Upper lobe of left lung (tissue), 4 donors: ENCODE data around the gene PTPRM.

ENCODE experiments used
- CTCF ChIP-seq, 6 experiments: fragments of 450-650 bp in 4 of 6; fragments of 200-600 bp in 2 of 6; sonication (generic) in 2 of 6; IDR thresholded peaks; one replicate each; pipeline ENCODE4 v1.5.1; 2016 to 2019; ENCODE audit warnings: antibody characterized with exemption in 6 of 6
- EP300 ChIP-seq, 4 donors: sonication (generic); formaldehyde crosslinking; IDR thresholded peaks; one replicate each; pipeline ENCODE4 v1.5.1; 2017; ENCODE audit warnings: antibody characterized with exemption in 4 of 4, control low read depth in 2 of 4
- POLR2AphosphoS5 ChIP-seq, 2 donors: sonication (generic); formaldehyde crosslinking; IDR thresholded peaks; one replicate each; pipeline ENCODE4 v1.5.1; 2017; ENCODE audit warnings: antibody characterized with exemption in 2 of 2

DNA sequence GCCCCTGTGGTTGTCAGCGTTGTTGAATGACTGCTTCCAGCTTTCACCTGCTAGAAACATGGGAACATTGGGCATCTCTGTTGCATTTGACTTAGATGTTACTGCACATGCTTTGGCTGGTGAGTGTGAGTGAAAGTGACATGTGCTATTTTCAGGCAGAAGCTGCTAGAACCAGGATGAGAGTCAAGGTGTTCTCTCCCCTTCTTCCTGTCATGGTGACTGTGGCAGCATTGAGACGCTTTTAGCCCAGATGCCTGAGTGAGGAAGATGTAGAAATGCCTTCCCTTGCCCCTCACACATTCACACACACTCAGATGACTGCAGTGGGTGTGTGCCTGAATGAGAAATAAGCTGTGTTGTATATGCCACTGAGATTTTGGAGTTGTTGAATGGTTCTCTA lies 220.2 kb downstream of the PTPRM start:
- TF ChIP-seq POLR2AphosphoS5 (IDR thresholded peaks at IDR 0.05) (no peak), CTCF (IDR thresholded peaks at IDR 0.05) (no peak), EP300 (IDR thresholded peaks at IDR 0.05) (no peak)
